BJ (cell line): Measurements from ENCODE around the gene CSF2RB. TPM values are rescaled to one million over a fixed set of nuclear protein-coding genes. Genes with fewer than 3 reads are reported as not detected.

Source experiments
- CTCF ChIA-PET: fragments of 350-600 bp; formaldehyde crosslinking; extraction: SDS; loops from one replicate; lab custom pipeline; 2021; ENCODE audit warnings: antibody characterized with exemption, inconsistent platforms; lab: Yijun Ruan, JAX
- POLR2A ChIA-PET: fragments of 300-600 bp; sonication (Branson Sonifier 250); formaldehyde crosslinking; extraction: SDS; loops from one replicate; lab custom pipeline; 2021; ENCODE audit warnings: antibody characterized with exemption; lab: Charles Lee
- DNase-seq: peaks from one replicate; pipeline ENCODE4 v3.0.0-alpha.2; 2011; ENCODE audit warnings: low read depth
- H3K27me3 ChIP-seq: 2 replicates; pipeline ENCODE4 v1.6.0; 2011; ENCODE audit warnings: low read length; ENCODE audit not compliant: control insufficient read depth, insufficient read depth
- H3K36me3 ChIP-seq: 2 replicates; pipeline ENCODE4 v1.5.1; 2011; ENCODE audit warnings: low read length; ENCODE audit not compliant: control insufficient read depth, insufficient read depth
- H3K4me3 ChIP-seq: 2 replicates; pipeline ENCODE4 v1.5.1; 2011; ENCODE audit warnings: low read depth, mild to moderate bottlenecking, control low read depth, low read length
- CTCF ChIP-seq: IDR thresholded peaks from 2 replicates; pipeline ENCODE4 v1.5.1; 2011; ENCODE audit warnings: low read depth, mild to moderate bottlenecking, control low read depth, inconsistent platforms, low read length, moderate library complexity; ENCODE audit not compliant: insufficient read depth
- polyA plus RNA-seq: library from polyadenylated mRNA; depleted of rRNA; stranded (reverse); fragments of >200 nt; gene quantifications from 2 replicates; pipeline ENCODE4 v1.2.3, GENCODE V29; 2011

The CSF2RB gene
- polyA plus RNA-seq, 1 experiment = 0.02 TPM

- Histone ChIP-seq H3K27me3 (peaks cover 6% of the 10 kb centered on the region), H3K4me3 (peak overlapping the region; percentile 38), H3K36me3 (no peaks in the 10 kb centered on the region)
- POLR2A ChIA-PET = no interaction called here
- TF ChIP-seq CTCF = peak; percentile 91
- CTCF ChIA-PET = interaction anchor here (0.8 to 4.8 kb wide), 26 partner anchors 9 to 436 kb away, joined by 3 to 33 read pairs (median 5); a partner anchor contains a TSS
- peak; percentile 12 for DNase-seq
Measured at GRCh38 chr22:36977947-36978660, 64.7 kb downstream of the CSF2RB start.

DNA sequence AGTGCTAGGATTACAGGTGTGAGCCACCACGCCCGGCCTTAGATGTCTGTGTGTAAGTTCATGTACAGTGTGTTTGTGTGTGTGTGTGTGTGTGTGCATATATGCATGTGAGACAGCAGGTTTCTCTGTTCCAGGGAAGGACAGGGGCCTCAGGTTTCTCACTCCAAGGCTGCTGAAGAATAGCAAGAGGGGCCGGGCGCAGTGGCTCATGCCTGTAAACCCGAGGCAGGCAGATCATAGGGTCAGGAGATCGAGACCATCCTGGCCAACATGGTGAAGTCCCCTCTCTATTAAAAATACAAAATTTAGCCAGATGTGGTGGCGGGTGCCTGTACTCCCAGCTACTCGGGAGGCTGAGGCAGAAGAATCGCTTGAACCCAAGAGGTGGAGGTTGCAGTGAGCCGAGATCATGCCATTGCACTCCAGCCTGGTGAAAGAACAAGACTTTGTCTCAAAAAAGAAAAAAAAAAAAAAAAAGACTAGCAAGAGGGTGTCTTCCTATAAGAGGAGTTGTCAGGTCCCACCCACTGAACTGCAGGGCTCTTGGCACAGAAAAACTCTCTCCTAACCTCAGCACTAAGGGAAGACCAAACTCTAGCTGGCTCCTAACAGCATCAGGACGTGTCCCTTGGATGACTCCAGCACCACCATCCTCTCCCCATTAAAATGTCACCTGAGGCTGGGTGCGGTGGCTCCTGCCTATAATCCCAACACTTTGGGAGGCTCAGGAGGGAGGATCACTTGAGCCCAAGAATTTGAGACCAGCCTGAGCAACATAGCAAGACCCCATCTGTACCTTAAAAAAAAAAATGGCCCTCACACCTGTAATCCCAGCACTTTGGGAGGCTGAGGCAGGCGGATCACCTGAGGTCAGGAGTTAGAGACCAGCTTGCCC is 65.8 kb downstream of the CSF2RB start:
- Histone ChIP-seq H3K4me3 (no peak overlapping the region), H3K36me3 (no peaks in the 10 kb centered on the region), H3K27me3 (peaks cover 6% of the 10 kb centered on the region)
- POLR2A ChIA-PET = no interaction called here
- no peak for DNase-seq
- TF ChIP-seq CTCF = no peak
- CTCF ChIA-PET = interaction anchor here (0.9 to 4.8 kb wide), 11 partner anchors 10 to 438 kb away, joined by 3 to 33 read pairs (median 4); partner anchors contain the start of gene IFT27

- ChIA-PET CTCF (interaction anchor here (1.2 to 2.2 kb wide), 2 partner anchors 125 to 199 kb away, joined by 3 to 10 read pairs; no protein-coding TSS in a partner anchor), POLR2A (no interaction called here)
- no peak for DNase-seq
- H3K36me3 ChIP-seq = no peaks in the 10 kb centered on the region
- H3K27me3 ChIP-seq = peaks cover 6% of the 10 kb centered on the region
- H3K4me3 ChIP-seq = no peak overlapping the region
- TF ChIP-seq CTCF = no peak
Measured at GRCh38 chr22:36981247-36981775, 67.9 kb downstream of the CSF2RB start.

DNA sequence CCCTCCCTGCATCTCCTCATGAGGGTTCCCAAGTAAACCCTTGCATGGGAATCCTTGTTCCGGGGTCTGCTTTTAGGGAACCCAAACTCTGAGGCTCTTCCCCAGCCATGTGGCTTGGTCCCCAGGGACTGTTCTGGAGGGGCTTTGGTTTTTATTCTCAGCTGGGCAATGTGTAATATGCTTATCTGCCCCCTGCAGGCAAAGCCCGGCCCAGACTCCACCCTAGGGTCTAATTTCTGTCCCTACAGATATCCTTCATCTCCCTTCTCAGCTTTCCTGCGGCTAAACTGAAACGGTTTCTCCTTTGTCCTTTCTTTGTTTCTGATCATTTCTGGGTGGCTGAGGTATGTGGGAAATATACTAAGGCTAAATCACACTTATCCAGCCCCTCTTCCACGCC is 68.7 kb downstream of the CSF2RB start:
- no peaks in the 10 kb centered on the region for H3K36me3 ChIP-seq
- ChIA-PET POLR2A (no interaction called here), CTCF (interaction anchor here (1.5 to 2.4 kb wide), 4 partner anchors 16 to 200 kb away, joined by 3 to 10 read pairs (median 8); no protein-coding TSS in a partner anchor)
- no peak overlapping the region for H3K4me3 ChIP-seq
- peaks cover 2% of the 10 kb centered on the region for H3K27me3 ChIP-seq
- no peak for TF ChIP-seq CTCF
- no peak for DNase-seq
